H1 (cell line): ENCODE data around the gene TMPRSS9. TPM values are rescaled to one million over a fixed set of nuclear protein-coding genes. Genes with fewer than 3 reads are reported as not detected.

Source experiments
- CTCF ChIA-PET: fragments of 300-600 bp; sonication (Branson Sonifier 250); formaldehyde crosslinking; loops from one replicate; lab custom pipeline; 2021; ENCODE audit not compliant: partially characterized antibody; lab: Charles Lee
- POLR2A ChIA-PET: fragments of 300-600 bp; sonication (Branson Sonifier 250); formaldehyde crosslinking; loops from one replicate; lab custom pipeline; 2021; ENCODE audit warnings: inconsistent platforms; ENCODE audit not compliant: partially characterized antibody; lab: Charles Lee
- DNase-seq, 2 experiments: peaks; one replicate each; pipeline versions ENCODE4 v3.0.0 to v3.0.0-alpha.2; 2010 to 2022; ENCODE audit warnings: low spot score in 2 of 2, low read depth in 1 of 2, mixed read lengths in 1 of 2
- FAIRE-seq: peaks from 2 replicates; lab custom pipeline; 2011; peaks lifted over from hg19 to GRCh38; lab: Jason Lieb, UNC
- H2AFZ ChIP-seq: 2 replicates; pipeline ENCODE4 v1.8.1; 2012; ENCODE audit warnings: low read length, inconsistent platforms
- H2AK5ac ChIP-seq: 2 replicates; pipeline ENCODE4 v1.6.1; 2013; ENCODE audit warnings: low read depth, low read length
- H2BK120ac ChIP-seq: replicated peaks from 2 replicates; pipeline ENCODE3; 2013; ENCODE audit warnings: low read depth, low read length, inconsistent platforms
- H2BK12ac ChIP-seq: 2 replicates; pipeline ENCODE4 v1.6.1; 2013; ENCODE audit warnings: low read depth, low read length
- H2BK15ac ChIP-seq: 2 replicates; pipeline ENCODE4 v1.6.1; 2013; ENCODE audit warnings: low read length
- H2BK20ac ChIP-seq: 2 replicates; pipeline ENCODE4 v1.6.1; 2013; ENCODE audit warnings: low read length
- H2BK5ac ChIP-seq: 2 replicates; pipeline ENCODE4 v1.6.1; 2013; ENCODE audit warnings: low read depth, low read length
- H3K14ac ChIP-seq: 2 replicates; pipeline ENCODE4 v1.6.1; 2013; ENCODE audit warnings: inconsistent platforms; ENCODE audit not compliant: insufficient read length
- H3K18ac ChIP-seq: 2 replicates; pipeline ENCODE4 v1.6.1; 2013; ENCODE audit warnings: low read length; ENCODE audit errors: extremely low read depth
- H3K23ac ChIP-seq: 2 replicates; pipeline ENCODE4 v1.6.1; 2013; ENCODE audit warnings: inconsistent platforms; ENCODE audit not compliant: insufficient read length
- H3K23me2 ChIP-seq: 2 replicates; pipeline ENCODE4 v1.6.1; 2013; ENCODE audit warnings: low read depth, low read length
- H3K27ac ChIP-seq: 2 replicates; pipeline ENCODE4 v1.6.1; 2011; ENCODE audit warnings: low read depth, low read length, inconsistent platforms
- H3K27me3 ChIP-seq, 4 experiments: replicated peaks in 1 of 4; 1 replicate in 1 of 4; 2 replicates in 3 of 4; pipeline versions ENCODE4 v1.6.1 to v1.8.1; 2011 to 2013; ENCODE audit warnings: low read length in 3 of 4, mild to moderate bottlenecking in 3 of 4, inconsistent platforms in 2 of 4, mixed read lengths in 2 of 4, moderate library complexity in 1 of 4; ENCODE audit not compliant: control insufficient read depth in 3 of 4, insufficient read depth in 3 of 4; ENCODE audit errors: extremely low read depth in 1 of 4
- H3K36me3 ChIP-seq, 4 experiments: 2 replicates each; pipeline versions ENCODE4 v1.6.1 to v1.8.1; 2011 to 2013; ENCODE audit warnings: mild to moderate bottlenecking in 4 of 4, low read length in 3 of 4, moderate library complexity in 2 of 4, control low read depth in 1 of 4, inconsistent platforms in 1 of 4; ENCODE audit not compliant: insufficient read depth in 4 of 4, control insufficient read depth in 2 of 4
- H3K4ac ChIP-seq: replicated peaks from 2 replicates; pipeline ENCODE3; 2013; ENCODE audit warnings: low read length, low read depth, mixed read lengths, inconsistent platforms; ENCODE audit not compliant: insufficient read length
- H3K4me1 ChIP-seq, 4 experiments: replicated peaks in 1 of 4; 1 replicate in 1 of 4; 2 replicates in 3 of 4; pipeline versions ENCODE4 v1.6.1 to v1.8.1; 2011 to 2013; ENCODE audit warnings: low read length in 3 of 4, inconsistent platforms in 2 of 4, mixed read lengths in 1 of 4; ENCODE audit not compliant: insufficient read depth in 4 of 4, control insufficient read depth in 3 of 4
- H3K4me2 ChIP-seq, 2 experiments: 2 replicates each; pipeline versions ENCODE4 v1.6.1 to v1.8.1; 2011 to 2013; ENCODE audit warnings: low read depth in 2 of 2, low read length in 2 of 2, control low read depth in 1 of 2, inconsistent platforms in 1 of 2, mild to moderate bottlenecking in 1 of 2; ENCODE audit not compliant: insufficient read depth in 1 of 2
- H3K4me3 ChIP-seq, 4 experiments: fragments of 200-600, 300-600 bp in 1 of 4; sonication (generic), shearing (Covaris generic), sonication (Bioruptor Twin) in 1 of 4; 2 replicates each; pipeline versions ENCODE4 v1.5.1 to v1.8.1; 2011 to 2016; ENCODE audit warnings: low read length in 4 of 4, low read depth in 3 of 4, control low read depth in 2 of 4, inconsistent platforms in 2 of 4, mild to moderate bottlenecking in 2 of 4, mixed read lengths in 1 of 4, moderate library complexity in 1 of 4; ENCODE audit not compliant: insufficient read depth in 2 of 4; ENCODE audit errors: extremely low read depth in 1 of 4
- H3K56ac ChIP-seq: replicated peaks from 2 replicates; pipeline ENCODE3; 2013; ENCODE audit warnings: low read depth, mild to moderate bottlenecking, mixed read lengths, low read length, inconsistent platforms; ENCODE audit not compliant: insufficient read length
- H3K79me1 ChIP-seq: 2 replicates; pipeline ENCODE4 v1.6.1; 2013; ENCODE audit warnings: low read depth, low read length, control low read depth
- H3K79me2 ChIP-seq, 2 experiments: 2 replicates each; pipeline versions ENCODE4 v1.6.1 to v1.8.1; 2012 to 2013; ENCODE audit warnings: low read length in 2 of 2, mild to moderate bottlenecking in 2 of 2, inconsistent platforms in 1 of 2; ENCODE audit not compliant: insufficient read depth in 2 of 2, control insufficient read depth in 1 of 2
- H3K9ac ChIP-seq, 4 experiments: replicated peaks in 1 of 4; 1 replicate in 1 of 4; 2 replicates in 3 of 4; pipeline versions ENCODE4 v1.6.1 to v1.8.1; 2011 to 2013; ENCODE audit warnings: low read depth in 3 of 4, low read length in 3 of 4, control low read depth in 2 of 4, mild to moderate bottlenecking in 2 of 4, moderate library complexity in 2 of 4, inconsistent platforms in 1 of 4; ENCODE audit errors: extremely low read depth in 1 of 4
- H3K9me3 ChIP-seq, 2 experiments: 2 replicates each; pipeline versions ENCODE4 v1.6.1 to v1.8.1; 2012 to 2013; ENCODE audit warnings: mild to moderate bottlenecking in 2 of 2, moderate library complexity in 2 of 2, control low read depth in 1 of 2, inconsistent platforms in 1 of 2, low read depth in 1 of 2, low read length in 1 of 2, mixed read lengths in 1 of 2; ENCODE audit not compliant: insufficient read depth in 2 of 2
- H4K20me1 ChIP-seq, 2 experiments: replicated peaks in 1 of 2; 2 replicates each; pipeline versions ENCODE3 to v1.8.1; 2011 to 2013; ENCODE audit warnings: inconsistent platforms in 2 of 2, low read length in 2 of 2, mild to moderate bottlenecking in 1 of 2; ENCODE audit not compliant: insufficient read depth in 2 of 2, control insufficient read depth in 1 of 2
- H4K5ac ChIP-seq: 2 replicates; pipeline ENCODE4 v1.6.1; 2013; ENCODE audit warnings: low read length, low read depth, mixed read lengths, inconsistent platforms; ENCODE audit not compliant: insufficient read length
- H4K8ac ChIP-seq: 2 replicates; pipeline ENCODE4 v1.8.0; 2013; ENCODE audit warnings: mild to moderate bottlenecking, moderate library complexity, low read length, inconsistent platforms; ENCODE audit not compliant: insufficient read depth; ENCODE audit errors: extremely low read depth
- H4K91ac ChIP-seq: replicated peaks from 2 replicates; pipeline ENCODE3; 2013; ENCODE audit warnings: low read length, mixed read lengths, inconsistent platforms; ENCODE audit not compliant: insufficient read length
- TCF12 ChIP-seq: IDR thresholded peaks from 2 replicates; pipeline ENCODE4 v1.6.1; 2011; ENCODE audit warnings: low read depth, mild to moderate bottlenecking, low read length
- WGBS, 2 experiments: shearing (Covaris generic) in 1 of 2; methylation state at CpG; one replicate each; pipeline versions ENCODE4 v1.1.6 to v1.1.7; 2013 to 2015; ENCODE audit warnings: low lambda C conversion rate in 2 of 2, mixed read lengths in 2 of 2, inconsistent platforms in 1 of 2, low coverage in 1 of 2, missing lambda C conversion rate in 1 of 2; ENCODE audit not compliant: insufficient replicate concordance in 2 of 2, insufficient coverage in 1 of 2, insufficient read length in 1 of 2; ENCODE audit errors: extremely low coverage in 1 of 2, missing lambda C conversion rate in 1 of 2; 5-methylcytosine and 5-hydroxymethylcytosine counted together
- polyA plus RNA-seq, 7 experiments: library from polyadenylated mRNA; depleted of rRNA in 3 of 7; stranded (reverse) in 5 of 7; unstranded in 2 of 7; fragments of >200 nt in 5 of 7; fragments of 200-250 nt in 2 of 7; gene quantifications; 1 replicate in 5 of 7; 2 replicates in 1 of 7; 4 replicates in 1 of 7; pipeline versions ENCODE4 v1.2.1 to v1.2.3, GENCODE V29; 2011 to 2013; ENCODE audit warnings: missing spikeins in 2 of 7, mixed read lengths in 2 of 7
- total RNA-seq: library from RNA; stranded (reverse); fragmentation: NEBNext Ultra II Directional; extraction: Animal tissue kit (Norgen Biotek cat#: 25700); gene quantifications from 2 replicates; pipeline ENCODE4 v1.2.1, GENCODE V29; 2021

TMPRSS9 gene
- total and polyA plus RNA-seq, 2 of the 8 experiments (the other 6 are each of a cell fraction or from before 2014, with no cell fraction given): 0.15 to 0.19 TPM

GRCh38 chr19:2363419-2363818 lies 3.4 kb downstream of the TMPRSS9 start:
- Histone ChIP-seq H3K27me3 (peaks cover 0 to 8% (median 3%) of the 10 kb centered on the region in 4 experiments; a peak in 5 of 7 replicates), H3K14ac (no peak overlapping the region), H4K8ac (no peak overlapping the region), H2BK120ac (no peak overlapping the region), H3K9ac (no peak overlapping the region), H2AFZ (no peak overlapping the region), H2BK20ac (0 out of 2 replicates have a peak overlapping the region, but pooled peaks have one; percentile 21), H3K36me3 (no peaks in the 10 kb centered on the region), H4K5ac (no peak overlapping the region), H3K4me3 (no peak overlapping the region), H2BK15ac (no peak overlapping the region), H3K4ac (no peak overlapping the region), H3K18ac (no peak overlapping the region), H3K79me1 (no peaks in the 10 kb centered on the region), H2BK12ac (0 out of 2 replicates have a peak overlapping the region, but pooled peaks have one; percentile 17), H4K91ac (no peak overlapping the region), H3K79me2 (no peaks in the 10 kb centered on the region), H4K20me1 (peaks cover 0 to 7% of the 10 kb centered on the region in 2 experiments), H3K23me2 (peaks cover 13% of the 10 kb centered on the region), H3K56ac (no peak overlapping the region), H2BK5ac (no peak overlapping the region), H3K4me2 (no peak overlapping the region), H2AK5ac (0 out of 2 replicates have a peak overlapping the region, but pooled peaks have one; percentile 83), H3K23ac (no peak overlapping the region), H3K4me1 (peaks cover 0 to 4% (median 0%) of the 10 kb centered on the region in 4 experiments; a peak in 1 of 7 replicates), H3K9me3 (no peaks in the 10 kb centered on the region), H3K27ac (no peak overlapping the region)
- POLR2A ChIA-PET: interaction anchor here (1.0 to 1.2 kb wide), 3 partner anchors 11 to 53 kb away, joined by 3 to 5 read pairs (median 3); no protein-coding TSS in a partner anchor
- TF ChIP-seq TCF12: no peak
- DNase-seq: no peak
- WGBS, 2 experiments: 88% methylated on average over 17 of the region's 17 CpGs; no CpG with 5 or more reads in 1 of the 2 experiments
- no peak for FAIRE-seq
- CTCF ChIA-PET: interaction anchor here (0.9 to 1.8 kb wide), 5 partner anchors 9 to 72 kb away, joined by 3 read pairs; no protein-coding TSS in a partner anchor
